ENCODE data around the gene ZBTB18.

ZBTB18 gene

GRCh38 chr1:244064621-244065020, 13.5 kb downstream of the ZBTB18 start:
- no peak for DNase-seq

GRCh38 chr1:244065063-244065793, 14.1 kb downstream of the ZBTB18 start:
- DNase-seq, result no peak

GRCh38 chr1:244065960-244066388, 14.9 kb downstream of the ZBTB18 start:
- DNase-seq, result peak; percentile 79

- no peak for DNase-seq
Measured at GRCh38 chr1:244066954-244067716, 16.1 kb downstream of the ZBTB18 start.

- no peak for DNase-seq
Measured at GRCh38 chr1:244067893-244068292, 16.8 kb downstream of the ZBTB18 start.

- no peak for DNase-seq
Measured at GRCh38 chr1:244068567-244068966, 17.5 kb downstream of the ZBTB18 start.

GRCh38 chr1:244069326-244069898, 18.3 kb downstream of the ZBTB18 start:
- no peak for DNase-seq

- DNase-seq, result no peak
Measured at GRCh38 chr1:244074559-244075171, 23.6 kb downstream of the ZBTB18 start.

GRCh38 chr1:244075247-244075722, 24.2 kb downstream of the ZBTB18 start:
- DNase-seq, result no peak

GRCh38 chr1:244076740-244077139, 25.7 kb downstream of the ZBTB18 start:
- DNase-seq, result no peak

GRCh38 chr1:244077473-244078220, 26.6 kb downstream of the ZBTB18 start:
- DNase-seq, result no peak

GRCh38 chr1:244080343-244080929, 29.4 kb downstream of the ZBTB18 start:
- no peak for DNase-seq

GRCh38 chr1:244082969-244083368, 31.9 kb downstream of the ZBTB18 start:
- DNase-seq, result no peak

- no peak for DNase-seq
Measured at GRCh38 chr1:244083383-244083943, 32.4 kb downstream of the ZBTB18 start.

- no peak for DNase-seq
Measured at GRCh38 chr1:244084763-244085162, 33.7 kb downstream of the ZBTB18 start.

GRCh38 chr1:244085891-244086290, 34.8 kb downstream of the ZBTB18 start:
- no peak for DNase-seq

GRCh38 chr1:244087021-244087560, 36.0 kb downstream of the ZBTB18 start:
- DNase-seq, result no peak

GRCh38 chr1:244087611-244088010, 36.5 kb downstream of the ZBTB18 start:
- DNase-seq, result no peak

- no peak for DNase-seq
Measured at GRCh38 chr1:244088161-244088560, 37.1 kb downstream of the ZBTB18 start.

GRCh38 chr1:244089561-244089960, 38.5 kb downstream of the ZBTB18 start:
- DNase-seq, result no peak

- DNase-seq, result no peak
Measured at GRCh38 chr1:244090645-244091044, 39.6 kb downstream of the ZBTB18 start.
